Activated T-cell treated with anti-CD3 and anti-CD28 coated beads for 24 hours (primary cell): ENCODE results near the gene ODAD3.
"Not testable (repeated sequence)": the region's sequence is repeated elsewhere in the genome, so short reads cannot be mapped to it uniquely, and the experiment has no call there.

Experiments
- DNase-seq: peaks from one replicate; pipeline ENCODE4 v3.0.0-alpha.2; 2020; ENCODE audit warnings: low read depth

Gene ODAD3

GRCh38 chr19:11435833-11436313 lies 952 bp upstream of the ODAD3 start:
- DNase-seq: no peak

- no peak for DNase-seq
These were observed 241 bp downstream of the ODAD3 start for GRCh38 chr19:11434703-11435056.

GRCh38 chr19:11433526-11433925 lies 1.4 kb downstream of the ODAD3 start:
- DNase-seq: not testable (repeated sequence)

- no peak for DNase-seq
These were observed 8.3 kb downstream of the ODAD3 start for GRCh38 chr19:11426656-11427055.

- DNase-seq: no peak
These were observed 9.0 kb downstream of the ODAD3 start for GRCh38 chr19:11425719-11426457.

- no peak for DNase-seq
These were observed 11.1 kb downstream of the ODAD3 start for GRCh38 chr19:11423791-11424181.

- no peak for DNase-seq
These were observed 11.6 kb downstream of the ODAD3 start for GRCh38 chr19:11423164-11423790.

- DNase-seq: peak; percentile 52
These were observed 12.5 kb downstream of the ODAD3 start for GRCh38 chr19:11422163-11423065.

- DNase-seq: peak; percentile 26
These were observed 13.4 kb downstream of the ODAD3 start for GRCh38 chr19:11421371-11422098.

- no peak for DNase-seq
These were observed 14.2 kb downstream of the ODAD3 start for GRCh38 chr19:11420429-11421370.

GRCh38 chr19:11418549-11419506 lies 16.1 kb downstream of the ODAD3 start, which contains the start of gene RGL3:
RGL3 (minus strand) TSS chr19:11419314; CDS start chr19:11419278, 36 bp downstream.
- no peak for DNase-seq

- DNase-seq: no peak
These were observed 16.8 kb downstream of the ODAD3 start for GRCh38 chr19:11418094-11418548.

- DNase-seq: no peak
These were observed 18.4 kb downstream of the ODAD3 start for GRCh38 chr19:11416346-11417052.

GRCh38 chr19:11414544-11414943 lies 20.4 kb downstream of the ODAD3 start:
- no peak for DNase-seq

- no peak for DNase-seq
These were observed 24.2 kb downstream of the ODAD3 start for GRCh38 chr19:11410682-11411081.

GRCh38 chr19:11408591-11408990 lies 26.3 kb downstream of the ODAD3 start:
- no peak for DNase-seq

- DNase-seq: not testable (repeated sequence)
These were observed 28.2 kb downstream of the ODAD3 start for GRCh38 chr19:11406703-11407236.

- no peak for DNase-seq
These were observed 28.9 kb downstream of the ODAD3 start for GRCh38 chr19:11405846-11406643.
